ENCODE measurements around the gene STXBP3.

DNA sequence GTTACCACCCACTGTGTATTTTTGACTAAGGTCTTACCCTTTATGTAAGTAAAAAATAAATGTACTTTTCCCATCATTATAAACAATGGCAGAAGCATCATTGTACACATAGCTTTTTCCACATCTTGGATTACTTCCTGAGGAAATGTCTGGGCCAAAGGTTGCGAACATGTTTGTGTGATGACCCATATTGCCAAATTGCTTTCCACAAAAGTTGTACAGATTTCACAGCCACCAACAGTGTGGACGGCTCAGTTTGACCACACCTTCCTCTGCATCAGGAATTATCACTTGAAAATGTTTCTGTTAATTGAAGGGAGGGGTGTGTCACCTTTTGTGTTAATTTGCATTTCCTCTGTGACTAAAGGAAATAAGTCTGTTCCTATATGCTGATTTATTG is 84.8 kb downstream of the STXBP3 start:
- no peak for TF ChIP-seq POLR2A (IDR thresholded peaks at IDR 0.05)
- no peak for TF ChIP-seq CTCF (IDR thresholded peaks at IDR 0.05)
